Upper lobe of right lung (tissue), 1 donor: ENCODE results near the gene CDK12. TPM values are rescaled to one million over a fixed set of nuclear protein-coding genes. Genes with fewer than 3 reads are reported as not detected.
"Not testable (repeated sequence)": the region's sequence is repeated elsewhere in the genome, so short reads cannot be mapped to it uniquely, and the experiment has no call there.

Experiments
- ATAC-seq: fragments of 200-7000 bp; cut with Tn5 transposase; one replicate; pipeline ENCODE4 v1.9.1; 2020; ENCODE audit warnings: mild to moderate bottlenecking, moderate library complexity
- DNase-seq: peaks from one replicate; pipeline ENCODE4 v3.0.0-alpha.2; 2020
- H3K27ac ChIP-seq: fragments of 200-600 bp; one replicate; pipeline ENCODE4 v1.8.0; 2022
- H3K27me3 ChIP-seq: fragments of 200-600 bp; one replicate; pipeline ENCODE4 v1.8.0; 2022; ENCODE audit warnings: mild to moderate bottlenecking
- H3K36me3 ChIP-seq: fragments of 200-600 bp; one replicate; pipeline ENCODE4 v1.8.0; 2022
- H3K4me1 ChIP-seq: fragments of 200-600 bp; one replicate; pipeline ENCODE4 v1.8.0; 2022
- H3K4me3 ChIP-seq: fragments of 200-600 bp; one replicate; pipeline ENCODE4 v1.8.0; 2022; ENCODE audit warnings: mild to moderate bottlenecking
- H3K9me3 ChIP-seq: fragments of 200-600 bp; one replicate; pipeline ENCODE4 v1.8.0; 2022
- CTCF ChIP-seq: fragments of 200-600 bp; IDR thresholded peaks from one replicate; pipeline ENCODE4 v1.8.0; 2022; ENCODE audit warnings: antibody characterized with exemption
- intact Hi-C: fragments of 100-400 bp; cut with DNase I; formaldehyde crosslinking; loops from one replicate; pipeline ENCODE4 v1.11.0; 2022
- long read RNA-seq: library from polyadenylated mRNA; unstranded; transcript quantifications from one replicate; pipeline ENCODE4 v2.0.0, GENCODE V29; 2021
- total RNA-seq: library from RNA; stranded (reverse); fragmentation: NEBNext Ultra II Directional; extraction: Animal tissue kit (Norgen Biotek cat#: 25700); gene quantifications from one replicate; pipeline ENCODE4 v1.2.1, GENCODE V29; 2021
- donor health status: DM: no; HTN: yes; CAD: no; lungs with severe emphysema.

The CDK12 gene
- 53.6 TPM for total RNA-seq
- long read RNA-seq, transcript CDK12-208 (1 exons, 1,963 nt) = major isoform, 6 of 16 reads
- long read RNA-seq, partial matches to known transcripts = 3 of 16 reads
- long read RNA-seq, other reads (novel, unspliced or antisense) = 7 of 16 reads

GRCh38 chr17:39461113-39461925 lies at the start of gene CDK12:
Gene CDK12, plus strand, starts transcription at chr17:39461486. Its CDS starts 586 bp downstream, at chr17:39462072.
- DNase-seq = peak; percentile 93
- Histone ChIP-seq H3K27ac (peak within 1 kb of the TSS; percentile 98), H3K9me3 (no peaks in the 10 kb centered on the region), H3K36me3 (no peaks in the 10 kb centered on the region), H3K4me3 (peak within 1 kb of the TSS; percentile 98), H3K4me1 (peaks cover 28% of the 10 kb centered on the region), H3K27me3 (no peaks in the 10 kb centered on the region)
- TF ChIP-seq CTCF = no peak
- ATAC-seq = peak; percentile 95
- intact Hi-C loops = no loop called here

- intact Hi-C loops = no loop called here
- Histone ChIP-seq H3K4me1 (no peaks in the 10 kb centered on the region), H3K9me3 (no peaks in the 10 kb centered on the region), H3K4me3 (no peak overlapping the region), H3K27me3 (no peaks in the 10 kb centered on the region), H3K36me3 (peaks cover 94% of the 10 kb centered on the region), H3K27ac (no peak overlapping the region)
- TF ChIP-seq CTCF = no peak
- no peak for DNase-seq
- ATAC-seq = no peak
These were observed 45.1 kb upstream of the CDK12 start for GRCh38 chr17:39416141-39416540.

GRCh38 chr17:39429600-39429999 lies 31.7 kb upstream of the CDK12 start:
- DNase-seq = no peak
- ATAC-seq = no peak
- no peak for TF ChIP-seq CTCF
- Histone ChIP-seq H3K9me3 (no peaks in the 10 kb centered on the region), H3K27ac (no peak overlapping the region), H3K4me1 (no peaks in the 10 kb centered on the region), H3K27me3 (no peaks in the 10 kb centered on the region), H3K4me3 (no peak overlapping the region), H3K36me3 (peaks cover 100% of the 10 kb centered on the region)
- intact Hi-C loops = no loop called here

GRCh38 chr17:39439868-39440267 lies 21.4 kb upstream of the CDK12 start:
- H3K4me3 ChIP-seq, H3K9me3 ChIP-seq, intact Hi-C loops, H3K27me3 ChIP-seq, H3K27ac ChIP-seq, H3K4me1 ChIP-seq, DNase-seq, ATAC-seq: not testable (repeated sequence)
- H3K36me3 ChIP-seq = peaks cover 98% of the 10 kb centered on the region

- no peak for TF ChIP-seq CTCF
- intact Hi-C loops = no loop called here
- ATAC-seq (no peak), DNase-seq (no peak)
- Histone ChIP-seq H3K4me3 (no peak overlapping the region), H3K4me1 (no peaks in the 10 kb centered on the region), H3K9me3 (no peaks in the 10 kb centered on the region), H3K27ac (no peak overlapping the region), H3K27me3 (no peaks in the 10 kb centered on the region), H3K36me3 (peaks cover 97% of the 10 kb centered on the region)
These were observed 18.0 kb upstream of the CDK12 start for GRCh38 chr17:39443326-39443725.

GRCh38 chr17:39447561-39447960 lies 13.7 kb upstream of the CDK12 start:
- Histone ChIP-seq H3K27me3 (no peaks in the 10 kb centered on the region), H3K27ac (no peak overlapping the region), H3K36me3 (peaks cover 54% of the 10 kb centered on the region), H3K4me3 (no peak overlapping the region), H3K9me3 (no peaks in the 10 kb centered on the region), H3K4me1 (peaks cover 7% of the 10 kb centered on the region)
- intact Hi-C loops = no loop called here
- DNase-seq (no peak), ATAC-seq (no peak)
- no peak for TF ChIP-seq CTCF
